Measurements from ENCODE around the gene LRRC19.

Gene LRRC19

GRCh38 chr9:26955921-26956859 is 49.3 kb downstream of the LRRC19 start, which contains the start of gene IFT74:
IFT74 (plus strand) TSS chr9:26956412; CDS start chr9:26961968, 5,556 bp downstream.
- peak; percentile 52 to 98 (median 93) for DNase-seq

DNA sequence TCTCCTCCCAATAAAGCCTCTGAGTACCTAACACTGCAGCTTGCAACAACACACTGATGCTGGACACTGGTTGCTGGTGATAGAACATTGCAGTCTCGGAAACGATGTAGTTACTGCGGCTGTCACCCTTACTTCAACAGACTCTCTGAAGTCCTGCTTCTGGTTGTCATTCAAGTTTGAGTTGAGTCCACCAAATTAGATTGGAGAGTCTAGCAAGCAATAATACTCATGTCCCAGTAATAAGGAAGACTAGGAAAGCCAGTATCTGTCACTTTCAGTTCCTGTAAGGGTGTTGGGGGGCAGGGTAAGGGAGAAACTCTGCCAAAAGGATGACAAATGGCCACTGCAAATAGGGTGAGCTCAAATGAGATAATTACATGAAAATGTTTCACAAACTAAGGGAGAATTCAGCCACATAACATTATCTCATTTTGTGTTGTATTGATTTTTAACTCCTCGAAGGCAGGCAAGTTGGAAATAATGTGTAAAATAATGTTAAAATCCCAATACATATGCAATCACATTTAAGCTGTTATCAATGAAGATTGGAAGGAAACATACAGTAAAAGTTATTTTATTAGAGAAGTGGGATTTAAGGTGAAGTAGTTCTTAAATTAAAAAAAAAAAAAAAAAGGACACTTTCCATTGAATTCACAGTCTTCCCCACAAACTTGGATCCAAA is 50.1 kb downstream of the LRRC19 start:
- peak in 16 of 58 donors; percentile 2 to 15 (median 7) for DNase-seq

- no peak for DNase-seq
These were observed 51.4 kb downstream of the LRRC19 start for GRCh38 chr9:26954050-26954508.

GRCh38 chr9:26951794-26952193 is 53.7 kb downstream of the LRRC19 start:
- no peak for DNase-seq

- DNase-seq: no peak
These were observed 55.0 kb downstream of the LRRC19 start for GRCh38 chr9:26950521-26950920.

GRCh38 chr9:26949637-26950069 is 55.8 kb downstream of the LRRC19 start:
- DNase-seq: no peak

GRCh38 chr9:26947736-26948135 is 57.7 kb downstream of the LRRC19 start:
- no peak for DNase-seq

- peak in 57 of 58 donors; percentile 62 to 97 (median 90) for DNase-seq
These were observed 58.4 kb downstream of the LRRC19 start, which contains the start of gene PLAA for GRCh38 chr9:26946753-26947727. PLAA (minus strand) TSS chr9:26947242; CDS start chr9:26947045, 197 bp downstream.

DNA sequence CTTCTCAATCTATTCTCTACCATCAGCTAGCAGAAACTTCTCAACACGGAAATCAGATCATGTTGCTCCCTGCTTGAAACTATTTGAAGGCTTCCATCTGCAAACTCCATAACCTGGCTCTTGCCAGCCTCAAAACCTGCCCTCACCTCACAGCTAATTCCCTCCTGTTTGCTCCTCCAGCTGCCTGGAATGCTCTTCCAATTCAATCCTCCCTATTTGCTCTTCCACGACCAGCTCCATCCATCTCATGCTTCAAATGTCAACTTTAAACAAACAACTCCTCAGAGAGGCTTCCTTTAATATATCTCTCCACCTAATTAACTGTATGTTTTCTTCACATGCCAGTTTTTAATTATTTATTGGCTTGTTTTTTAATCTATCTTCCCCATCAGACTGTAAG is 59.9 kb downstream of the LRRC19 start:
- DNase-seq: no peak

Measured in anterior cingulate cortex (tissue), 58 donors.